Psoas muscle (tissue), 8 donors: ENCODE results near the gene AQP4. TPM values are rescaled to one million over a fixed set of nuclear protein-coding genes. Genes with fewer than 3 reads are reported as not detected.
A peak's percentile ranks its signal among the peaks of the same experiment; 100 is the strongest.

ENCODE experiments used
- ATAC-seq, 4 donors: fragments of 200-7000 bp; cut with Tn5 transposase; one replicate each; pipeline ENCODE4 v1.9.1; 2020; ENCODE audit warnings: moderate library complexity in 3 of 4, mild to moderate bottlenecking in 2 of 4
- DNase-seq, 2 donors: peaks; one replicate each; pipeline ENCODE4 v3.0.0-alpha.2; 2020
- H3K27ac ChIP-seq: fragments of 200-600 bp; one replicate; pipeline ENCODE4 v1.8.0; 2022
- H3K27me3 ChIP-seq, 3 donors: fragments of 200-600 bp in 1 of 3; one replicate each; pipeline versions ENCODE4 v1.6.1 to v1.8.0; 2013 to 2022; ENCODE audit warnings: low read length in 2 of 3, mild to moderate bottlenecking in 2 of 3, moderate library complexity in 1 of 3; ENCODE audit not compliant: insufficient read depth in 3 of 3
- H3K36me3 ChIP-seq, 2 donors: fragments of 200-600 bp in 1 of 2; one replicate each; pipeline versions ENCODE4 v1.6.1 to v1.8.0; 2013 to 2022; ENCODE audit warnings: low read depth in 1 of 2, mild to moderate bottlenecking in 1 of 2, moderate library complexity in 1 of 2; ENCODE audit not compliant: insufficient read depth in 1 of 2
- H3K4me1 ChIP-seq: fragments of 200-600 bp; one replicate; pipeline ENCODE4 v1.8.0; 2022
- H3K4me3 ChIP-seq: fragments of 200-600 bp; one replicate; pipeline ENCODE4 v1.8.0; 2022; ENCODE audit warnings: mild to moderate bottlenecking
- H3K9me3 ChIP-seq: fragments of 200-600 bp; one replicate; pipeline ENCODE4 v1.8.0; 2022
- WGBS, 3 donors: extraction: QIAGEN DNeasy Blood & Tissue Kit; methylation state at CpG; one replicate each; pipeline versions ENCODE4 v1.1.6 to v1.1.7; 2013; 5-methylcytosine and 5-hydroxymethylcytosine counted together
- intact Hi-C, 2 donors: fragments of 100-400 bp; cut with DNase I; formaldehyde crosslinking; loops; one replicate each; pipeline versions ENCODE4 v1.11.0 to v1.14.2; 2022
- polyA plus RNA-seq, 3 donors: library from polyadenylated mRNA; stranded (reverse); fragments of 200-250 nt; gene quantifications; one replicate each; pipeline ENCODE4 v1.2.3, GENCODE V29; 2013
- total RNA-seq, 4 donors: library from RNA; stranded (reverse); fragmentation: NEBNext Ultra II Directional in 2 of 4; extraction: Animal tissue kit (Norgen Biotek cat#: 25700) in 2 of 4; gene quantifications; one replicate each; pipeline versions ENCODE4 v1.2.1 to v1.2.4, GENCODE V29; 2021 to 2023
- TF ChIP-seq, protein P1 (sequence below): fragments of 200-600 bp; IDR thresholded peaks from one replicate; pipeline ENCODE4 v1.8.0; 2022; ENCODE audit warnings: antibody characterized with exemption
- donor health status: healthy with polysubstance abuse.
- donor health status: DM: no; HTN: no; CAD: no; lungs with moderate emphysema.
- donor health status: Bipolar disorder and iron deficiency.
- donor health status: healthy.
- donor health status: DM: yes; HTN: yes; CAD: no.
- donor health status: DM: no; HTN: no; CAD: no.
- donor health status: DM: no; HTN: no; CAD: no.
- donor health status: DM: yes; HTN: yes; CAD: no.

The AQP4 gene
- total and polyA plus RNA-seq, 7 donors = 5.3 to 27.1 (median 10.4) TPM

DNA sequence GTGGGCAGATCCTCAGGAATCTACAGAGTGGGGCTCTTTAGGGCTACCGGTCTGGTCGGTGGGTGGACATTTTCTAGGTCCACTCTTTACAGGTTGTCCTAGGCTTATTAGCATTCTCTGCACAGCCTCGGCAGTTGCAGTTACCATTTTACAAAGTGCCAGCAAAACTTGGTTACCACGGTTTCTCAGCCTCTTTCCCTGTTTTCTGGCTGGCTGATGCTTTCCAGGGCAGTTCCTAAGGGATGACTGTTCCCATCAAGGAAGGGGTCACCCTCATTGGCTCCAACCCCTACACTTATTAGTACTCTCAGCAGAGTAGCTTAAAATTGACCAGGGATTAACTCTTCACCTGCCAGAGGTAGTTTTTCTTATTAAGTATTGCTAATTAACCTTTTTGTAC lies 2.0 kb upstream of the AQP4 start:
- DNase-seq (no peak), ATAC-seq (no peak)
- Histone ChIP-seq H3K4me1 (peaks cover 41% of the 10 kb centered on the region), H3K36me3 (no peaks in the 10 kb centered on the region), H3K27me3 (no peaks in the 10 kb centered on the region), H3K9me3 (no peaks in the 10 kb centered on the region), H3K27ac (peak overlapping the region; percentile 83), H3K4me3 (no peak overlapping the region)
- intact Hi-C loops = loop anchor here (10.0 kb wide), 2 partner anchors 97 to 137 kb away; no protein-coding TSS in a partner anchor
- WGBS, 3 donors = 50 to 59% (median 54%) methylated on average over 4 of the region's 4 CpGs
- TF ChIP-seq, protein P1, sequence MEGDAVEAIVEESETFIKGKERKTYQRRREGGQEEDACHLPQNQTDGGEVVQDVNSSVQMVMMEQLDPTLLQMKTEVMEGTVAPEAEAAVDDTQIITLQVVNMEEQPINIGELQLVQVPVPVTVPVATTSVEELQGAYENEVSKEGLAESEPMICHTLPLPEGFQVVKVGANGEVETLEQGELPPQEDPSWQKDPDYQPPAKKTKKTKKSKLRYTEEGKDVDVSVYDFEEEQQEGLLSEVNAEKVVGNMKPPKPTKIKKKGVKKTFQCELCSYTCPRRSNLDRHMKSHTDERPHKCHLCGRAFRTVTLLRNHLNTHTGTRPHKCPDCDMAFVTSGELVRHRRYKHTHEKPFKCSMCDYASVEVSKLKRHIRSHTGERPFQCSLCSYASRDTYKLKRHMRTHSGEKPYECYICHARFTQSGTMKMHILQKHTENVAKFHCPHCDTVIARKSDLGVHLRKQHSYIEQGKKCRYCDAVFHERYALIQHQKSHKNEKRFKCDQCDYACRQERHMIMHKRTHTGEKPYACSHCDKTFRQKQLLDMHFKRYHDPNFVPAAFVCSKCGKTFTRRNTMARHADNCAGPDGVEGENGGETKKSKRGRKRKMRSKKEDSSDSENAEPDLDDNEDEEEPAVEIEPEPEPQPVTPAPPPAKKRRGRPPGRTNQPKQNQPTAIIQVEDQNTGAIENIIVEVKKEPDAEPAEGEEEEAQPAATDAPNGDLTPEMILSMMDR = no peak

DNA sequence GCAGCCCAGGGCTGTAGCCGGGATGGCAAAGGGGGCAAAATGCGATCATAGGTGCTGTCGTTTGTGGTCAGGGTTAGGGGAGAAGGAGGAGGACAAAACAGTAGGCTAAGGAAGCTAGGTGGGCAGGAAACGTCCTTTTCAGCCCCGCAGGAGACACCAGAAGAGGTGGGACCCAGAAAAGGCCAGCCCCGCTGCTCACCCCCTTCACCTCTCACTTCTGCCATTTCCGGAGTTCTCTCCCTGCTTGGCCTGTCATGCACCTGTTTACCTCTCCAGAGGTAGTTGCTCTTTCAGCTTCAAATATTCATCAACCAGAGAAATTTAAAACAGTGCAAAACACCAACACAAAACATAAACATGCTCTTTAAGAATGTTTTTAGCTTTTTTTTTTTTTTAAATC lies 849 bp downstream of the AQP4 start:
- peaks cover 40% of the 10 kb centered on the region for H3K4me1 ChIP-seq
- ATAC-seq = peak in 1 of 4 donors; percentile 12
- intact Hi-C loops = loop anchor here (5.0 to 10.0 kb wide), 3 partner anchors 100 to 140 kb away; no protein-coding TSS in a partner anchor
- 22 to 48% (median 38%) methylated on average over 7 of the region's 7 CpGs for WGBS, 3 donors
- no peaks in the 10 kb centered on the region for H3K27me3 ChIP-seq
- no peaks in the 10 kb centered on the region for H3K9me3 ChIP-seq
- no peak for DNase-seq
- peaks cover 0 to 26% of the 10 kb centered on the region in 2 donors for H3K36me3 ChIP-seq
- peak overlapping the region; percentile 83 for H3K27ac ChIP-seq
- peak overlapping the region; percentile 66 for H3K4me3 ChIP-seq
- TF ChIP-seq, protein P1 = no peak

DNA sequence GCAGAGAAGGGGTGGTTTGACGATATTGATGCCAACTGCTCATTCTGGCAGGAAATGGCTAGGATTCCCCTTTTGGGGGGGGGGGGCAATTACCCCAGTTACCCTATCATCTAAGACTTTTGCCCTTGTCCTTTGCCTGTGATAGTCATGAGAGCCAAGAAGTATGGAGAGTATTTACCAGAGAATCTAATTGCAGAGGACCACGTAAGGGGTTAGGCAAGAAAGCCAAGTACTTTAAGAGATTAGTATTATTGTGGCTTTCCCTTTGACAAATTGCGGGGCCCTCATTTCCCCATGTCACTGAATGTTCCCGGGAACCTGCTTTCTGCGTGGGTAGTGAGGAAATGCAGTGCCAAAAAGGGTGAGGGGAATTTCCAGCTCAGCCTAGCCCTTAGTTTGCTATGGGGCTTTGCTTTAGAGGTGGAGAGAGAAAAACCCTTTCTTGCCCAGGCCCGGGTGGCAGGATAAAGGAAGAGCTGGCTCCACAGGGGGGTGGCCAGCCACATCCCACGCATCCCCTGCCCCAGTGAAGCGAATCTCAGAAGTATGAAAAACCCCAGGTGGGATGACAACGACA lies 1.5 kb downstream of the AQP4 start:
- intact Hi-C loops = loop anchor here (5.0 to 10.0 kb wide), 3 partner anchors 101 to 141 kb away; no protein-coding TSS in a partner anchor
- no peak for DNase-seq
- peak overlapping the region; percentile 83 for H3K27ac ChIP-seq
- no peaks in the 10 kb centered on the region for H3K27me3 ChIP-seq
- H3K36me3 ChIP-seq = peaks cover 0 to 32% of the 10 kb centered on the region in 2 donors
- 20 to 25% (median 20%) methylated on average over 9 of the region's 9 CpGs for WGBS, 3 donors
- H3K9me3 ChIP-seq = no peaks in the 10 kb centered on the region
- peak overlapping the region; percentile 66 for H3K4me3 ChIP-seq
- TF ChIP-seq, protein P1 = no peak
- peak; percentile 31 to 64 (median 43) for ATAC-seq
- H3K4me1 ChIP-seq = peaks cover 34% of the 10 kb centered on the region

DNA sequence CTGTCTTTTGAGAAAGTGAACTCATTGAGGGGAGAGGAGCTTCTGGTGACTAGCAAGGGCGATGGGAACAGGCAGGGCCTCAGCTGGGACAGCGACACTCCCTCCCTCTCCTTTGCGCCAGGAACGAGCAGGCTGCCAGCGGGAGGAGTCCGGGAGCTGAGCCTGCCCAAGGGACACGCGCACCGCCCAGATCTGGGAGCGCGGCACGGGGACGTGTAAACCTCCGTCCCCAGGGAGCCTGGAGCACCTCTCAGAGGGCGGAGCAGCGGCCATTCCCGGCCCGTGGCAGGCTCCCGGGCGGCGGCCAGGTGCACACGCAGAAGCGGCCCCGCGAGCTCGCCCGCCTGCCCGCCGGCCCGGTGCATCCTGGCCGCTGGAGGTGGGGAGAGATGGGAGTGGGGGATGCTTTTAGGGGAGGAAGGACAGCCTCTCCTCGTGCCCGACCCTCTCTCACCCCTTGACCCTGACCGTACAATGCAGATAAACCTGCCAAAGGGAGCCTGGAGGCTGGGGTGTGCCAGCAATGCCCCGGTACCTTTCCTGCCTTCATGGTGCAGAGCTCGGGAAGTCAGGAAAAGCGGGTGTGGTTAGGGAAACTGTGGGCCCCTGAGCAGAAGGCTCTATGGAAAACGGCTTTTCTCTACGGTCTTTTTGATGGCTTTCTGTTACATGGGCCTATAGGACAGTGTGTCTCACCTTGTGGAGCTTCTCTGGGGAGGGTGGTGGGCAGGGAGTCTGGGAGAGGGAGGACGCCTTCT lies 2.2 kb downstream of the AQP4 start:
- WGBS, 3 donors = 3 to 5% (median 3%) methylated on average over 27 to 40 of the region's 40 CpGs
- intact Hi-C loops = loop anchor here (5.0 to 10.0 kb wide), 3 partner anchors 102 to 142 kb away; no protein-coding TSS in a partner anchor
- DNase-seq (peak; percentile 74 to 95), ATAC-seq (peak; percentile 86 to 94 (median 92))
- Histone ChIP-seq H3K4me1 (peaks cover 28% of the 10 kb centered on the region), H3K9me3 (no peaks in the 10 kb centered on the region), H3K27ac (peak overlapping the region; percentile 83), H3K36me3 (peaks cover 0 to 37% of the 10 kb centered on the region in 2 donors), H3K4me3 (peak overlapping the region; percentile 66), H3K27me3 (no peaks in the 10 kb centered on the region)
- TF ChIP-seq, protein P1 = no peak
